ENCODE results near the gene IZUMO2. TPM values are rescaled to one million over a fixed set of nuclear protein-coding genes. Genes with fewer than 3 reads are reported as not detected.

Gene IZUMO2
- total RNA-seq, 3 donors from 2014 or later, result not detected

DNA sequence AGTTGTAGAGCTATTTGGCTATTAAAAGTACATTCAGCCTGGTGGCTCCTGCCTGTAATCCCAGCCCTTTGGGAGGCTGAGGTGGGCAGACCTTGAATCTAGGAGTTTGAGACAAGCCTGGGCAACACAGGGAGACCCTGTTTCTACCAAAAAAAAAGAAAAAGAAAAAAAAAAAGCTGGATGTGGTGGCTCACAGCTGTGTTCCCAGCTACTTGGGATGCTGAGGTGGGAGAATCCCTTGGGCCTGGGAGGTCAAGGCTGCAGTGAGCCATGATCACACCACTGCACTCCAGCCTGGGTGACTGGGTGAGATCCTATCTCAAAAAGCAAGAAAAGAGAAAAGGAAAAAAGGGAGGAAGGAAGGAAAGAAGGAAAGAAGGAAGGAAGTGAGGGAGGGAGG is 9.6 kb upstream of the IZUMO2 start:
- intact Hi-C loops (cut with DNase I; ENCODE audit: low total_unique reads), result no loop called here
- H3K4me3 ChIP-seq, result no peak overlapping the region
- TF ChIP-seq POLR2AphosphoS5 (IDR thresholded peaks at IDR 0.05) (no peak), POLR2A (IDR thresholded peaks at IDR 0.05) (no peak)
- TF ChIP-seq, protein P1, sequence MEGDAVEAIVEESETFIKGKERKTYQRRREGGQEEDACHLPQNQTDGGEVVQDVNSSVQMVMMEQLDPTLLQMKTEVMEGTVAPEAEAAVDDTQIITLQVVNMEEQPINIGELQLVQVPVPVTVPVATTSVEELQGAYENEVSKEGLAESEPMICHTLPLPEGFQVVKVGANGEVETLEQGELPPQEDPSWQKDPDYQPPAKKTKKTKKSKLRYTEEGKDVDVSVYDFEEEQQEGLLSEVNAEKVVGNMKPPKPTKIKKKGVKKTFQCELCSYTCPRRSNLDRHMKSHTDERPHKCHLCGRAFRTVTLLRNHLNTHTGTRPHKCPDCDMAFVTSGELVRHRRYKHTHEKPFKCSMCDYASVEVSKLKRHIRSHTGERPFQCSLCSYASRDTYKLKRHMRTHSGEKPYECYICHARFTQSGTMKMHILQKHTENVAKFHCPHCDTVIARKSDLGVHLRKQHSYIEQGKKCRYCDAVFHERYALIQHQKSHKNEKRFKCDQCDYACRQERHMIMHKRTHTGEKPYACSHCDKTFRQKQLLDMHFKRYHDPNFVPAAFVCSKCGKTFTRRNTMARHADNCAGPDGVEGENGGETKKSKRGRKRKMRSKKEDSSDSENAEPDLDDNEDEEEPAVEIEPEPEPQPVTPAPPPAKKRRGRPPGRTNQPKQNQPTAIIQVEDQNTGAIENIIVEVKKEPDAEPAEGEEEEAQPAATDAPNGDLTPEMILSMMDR (IDR thresholded peaks at IDR 0.05), result no peak
- no peaks in the 10 kb centered on the region for H3K9me3 ChIP-seq
- H3K4me1 ChIP-seq, result no peaks in the 10 kb centered on the region
- no peak for DNase-seq (ENCODE audit: low spot score in 2 of 2)
- H3K27me3 ChIP-seq, result no peaks in the 10 kb centered on the region
- no peaks in the 10 kb centered on the region for H3K36me3 ChIP-seq
- H3K27ac ChIP-seq, result no peak overlapping the region

- Histone ChIP-seq H3K4me3 (no peak overlapping the region), H3K36me3 (no peaks in the 10 kb centered on the region), H3K4me1 (no peaks in the 10 kb centered on the region), H3K27ac (no peak overlapping the region), H3K27me3 (peaks cover 0 to 4% of the 10 kb centered on the region in 2 donors), H3K9me3 (no peaks in the 10 kb centered on the region)
- intact Hi-C loops (cut with DNase I; ENCODE audit: low total_unique reads), result no loop called here
- DNase-seq (ENCODE audit: low spot score in 2 of 2), result no peak
- TF ChIP-seq, protein P1 (IDR thresholded peaks at IDR 0.05), result no peak
- TF ChIP-seq POLR2AphosphoS5 (IDR thresholded peaks at IDR 0.05) (no peak), POLR2A (IDR thresholded peaks at IDR 0.05) (no peak)
These were observed 8.7 kb upstream of the IZUMO2 start for GRCh38 chr19:50171752-50172151.

- intact Hi-C loops (cut with DNase I; ENCODE audit: low total_unique reads), result no loop called here
- TF ChIP-seq, protein P1 (IDR thresholded peaks at IDR 0.05), result no peak
- TF ChIP-seq POLR2AphosphoS5 (IDR thresholded peaks at IDR 0.05), result no peak
- no peak for TF ChIP-seq POLR2A (IDR thresholded peaks at IDR 0.05)
- DNase-seq (ENCODE audit: low spot score in 2 of 2), result no peak
These were observed 4.2 kb upstream of the IZUMO2 start for GRCh38 chr19:50167314-50167721.

DNA sequence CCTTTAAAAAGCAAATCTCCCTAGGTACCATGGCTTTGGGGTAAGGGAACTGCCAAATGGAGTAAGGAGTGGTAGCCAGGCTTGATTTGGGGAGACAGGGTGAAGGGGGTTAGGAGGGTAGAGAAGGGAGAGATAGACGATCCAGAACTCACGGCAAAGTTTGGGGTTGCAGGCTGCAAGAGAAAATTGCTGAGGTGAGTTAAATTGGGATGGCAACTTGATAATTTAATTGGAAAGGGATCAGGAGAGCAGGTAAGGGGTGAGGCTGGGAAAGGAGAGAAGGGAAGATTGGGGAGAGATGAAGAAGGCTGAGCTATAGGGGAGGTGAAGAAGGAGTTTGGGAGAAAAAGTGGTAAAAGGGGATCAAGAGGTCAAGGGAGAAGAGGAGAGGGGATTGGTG is 4.0 kb downstream of the IZUMO2 start:
- DNase-seq (ENCODE audit: low spot score in 2 of 2), result no peak
- Histone ChIP-seq H3K4me3 (no peak overlapping the region), H3K27me3 (peaks cover 0 to 9% of the 10 kb centered on the region in 2 donors), H3K4me1 (no peaks in the 10 kb centered on the region), H3K36me3 (no peaks in the 10 kb centered on the region), H3K27ac (no peak overlapping the region), H3K9me3 (peaks cover 7 to 13% of the 10 kb centered on the region in 2 donors)
- intact Hi-C loops (cut with DNase I; ENCODE audit: low total_unique reads), result no loop called here
- TF ChIP-seq, protein P1 (IDR thresholded peaks at IDR 0.05), result no peak
- no peak for TF ChIP-seq POLR2A (IDR thresholded peaks at IDR 0.05)

More at GRCh38 chr19:50167314-50167721, 4.2 kb upstream of the IZUMO2 start:
- Histone ChIP-seq H3K27me3 (peaks cover 0 to 19% of the 10 kb centered on the region in 2 donors), H3K27ac (no peak overlapping the region), H3K4me1 (no peaks in the 10 kb centered on the region), H3K36me3 (no peaks in the 10 kb centered on the region), H3K9me3 (peaks cover 0 to 7% of the 10 kb centered on the region in 2 donors), H3K4me3 (no peak overlapping the region)

DNA sequence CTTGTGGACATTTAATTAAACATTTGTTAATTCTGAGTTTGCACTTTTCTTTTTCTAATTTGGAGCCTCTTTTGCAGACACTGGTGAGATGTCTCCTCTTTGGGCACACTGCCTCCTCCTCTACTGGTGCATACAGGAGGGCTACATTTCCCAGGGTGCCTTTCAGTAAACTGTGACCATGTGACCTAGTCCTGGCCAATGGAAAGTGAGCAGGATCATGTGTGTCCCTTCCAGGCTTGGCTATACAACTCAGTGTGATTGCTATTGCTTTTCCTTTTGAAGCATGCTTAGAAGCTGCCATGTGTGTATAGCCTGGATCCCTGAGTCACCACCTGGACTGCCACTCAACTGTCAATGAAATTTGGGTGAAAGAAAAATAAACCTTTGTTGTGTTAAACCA is 4.5 kb downstream of the IZUMO2 start:
- no peak for DNase-seq (ENCODE audit: low spot score in 2 of 2)
- Histone ChIP-seq H3K36me3 (no peaks in the 10 kb centered on the region), H3K9me3 (peaks cover 7 to 13% of the 10 kb centered on the region in 2 donors), H3K27ac (no peak overlapping the region), H3K4me3 (no peak overlapping the region), H3K27me3 (peaks cover 0 to 8% of the 10 kb centered on the region in 2 donors), H3K4me1 (no peaks in the 10 kb centered on the region)
- TF ChIP-seq POLR2A (IDR thresholded peaks at IDR 0.05) (no peak), POLR2AphosphoS5 (IDR thresholded peaks at IDR 0.05) (no peak)
- TF ChIP-seq, protein P1 (IDR thresholded peaks at IDR 0.05), result no peak
- intact Hi-C loops (cut with DNase I; ENCODE audit: low total_unique reads), result no loop called here
